Transverse colon (tissue), 4 donors: Measurements from ENCODE around the gene EDNRA. TPM values are rescaled to one million over a fixed set of nuclear protein-coding genes. Genes with fewer than 3 reads are reported as not detected.

Source experiments
- DNase-seq: peaks from one replicate; pipeline ENCODE4 v3.0.0-alpha.2; 2019
- H3K27ac ChIP-seq, 4 donors: fragments of 200-600 bp; sonication (generic); 2 replicates each; pipeline ENCODE4 v1.5.1; 2016 to 2018; ENCODE audit warnings: inconsistent platforms in 4 of 4
- H3K27me3 ChIP-seq: fragments of 200-600 bp; sonication (generic); 2 replicates; pipeline ENCODE4 v1.5.1; 2017; ENCODE audit warnings: inconsistent platforms
- H3K36me3 ChIP-seq, 4 donors: fragments of 200-600 bp; sonication (generic); 2 replicates each; pipeline ENCODE4 v1.5.1; 2017 to 2019; ENCODE audit warnings: inconsistent platforms in 4 of 4
- H3K4me1 ChIP-seq, 4 donors: fragments of 200-600 bp; sonication (generic); 2 replicates each; pipeline ENCODE4 v1.5.1; 2017 to 2020; ENCODE audit warnings: inconsistent platforms in 4 of 4
- H3K4me3 ChIP-seq, 4 donors: fragments of 200-600 bp; sonication (generic); 1 replicate in 1 of 4; 2 replicates in 3 of 4; pipeline versions ENCODE4 v1.5.1 to v1.6.1; 2017 to 2019; ENCODE audit warnings: inconsistent platforms in 4 of 4
- H3K9me3 ChIP-seq, 2 donors: fragments of 200-600 bp; sonication (generic); 2 replicates each; pipeline ENCODE4 v1.5.1; 2017 to 2019; ENCODE audit warnings: inconsistent platforms in 2 of 2
- CTCF ChIP-seq, 5 experiments: fragments of 200-600 bp in 3 of 5; fragments of 450-650 bp in 2 of 5; sonication (generic) in 3 of 5; IDR thresholded peaks; 1 replicate in 2 of 5; 2 replicates in 3 of 5; pipeline ENCODE4 v1.5.1; 2016 to 2017; ENCODE audit warnings: antibody characterized with exemption in 5 of 5, inconsistent platforms in 3 of 5, mild to moderate bottlenecking in 2 of 5, moderate library complexity in 1 of 5
- EP300 ChIP-seq: sonication (generic); formaldehyde crosslinking; IDR thresholded peaks from one replicate; pipeline ENCODE4 v1.6.1; 2017; ENCODE audit warnings: antibody characterized with exemption, low read depth
- POLR2A ChIP-seq: fragments of 450-650 bp; IDR thresholded peaks from one replicate; pipeline ENCODE4 v1.6.1; 2016; ENCODE audit warnings: antibody characterized with exemption, mild to moderate bottlenecking, moderate library complexity
- POLR2AphosphoS5 ChIP-seq, 3 donors: sonication (generic); formaldehyde crosslinking; IDR thresholded peaks; one replicate each; pipeline ENCODE4 v1.6.1; 2016; ENCODE audit warnings: antibody characterized with exemption in 3 of 3
- WGBS, 2 donors: methylation state at CpG; one replicate each; pipeline ENCODE4 v1.1.5; 2018; ENCODE audit warnings: low coverage in 1 of 2; 5-methylcytosine and 5-hydroxymethylcytosine counted together
- in situ Hi-C, 4 donors: fragments of 200-750 bp; cut with MboI; loops; one replicate each; pipeline versions ENCODE4 v1.15.0 to v1.15.1; 2017; ENCODE audit warnings: low sequenced_read_pairs in 3 of 4, low pct_ligation_motif_present in 1 of 4, low pct_unique_long_range_greater_than_20kb in 1 of 4
- intact Hi-C: fragments of 100-400 bp; cut with DNase I; formaldehyde crosslinking; loops from one replicate; pipeline ENCODE4 v1.15.1; 2023; ENCODE audit warnings: low total_unique reads
- total RNA-seq, 4 donors: library from RNA; depleted of rRNA; stranded (reverse); fragments of >200 nt; gene quantifications; one replicate each; pipeline ENCODE4 v1.1.0, GENCODE V29; 2016

Gene EDNRA
- total RNA-seq, 4 donors from 2014 or later = 0.55 to 3.8 (median 1.1) TPM; not detected in 1

- intact Hi-C loops (no loop called here), in situ Hi-C loops (no loop called here)
- Histone ChIP-seq H3K4me1 (no peaks in the 10 kb centered on the region), H3K4me3 (no peak overlapping the region), H3K36me3 (no peaks in the 10 kb centered on the region), H3K27ac (no peak overlapping the region), H3K9me3 (no peaks in the 10 kb centered on the region), H3K27me3 (no peaks in the 10 kb centered on the region)
- 32 to 35% methylated on average over 2 of the region's 2 CpGs for WGBS, 2 donors
- no peak for TF ChIP-seq POLR2A
- no peak for TF ChIP-seq EP300
- no peak for TF ChIP-seq CTCF (IDR thresholded peaks at IDR 0.05)
- TF ChIP-seq POLR2AphosphoS5 (IDR thresholded peaks at IDR 0.05) = no peak
- no peak for DNase-seq
Observed at GRCh38 chr4:147453561-147454141, 27.2 kb upstream of the EDNRA start.

- Histone ChIP-seq H3K27me3 (no peaks in the 10 kb centered on the region), H3K9me3 (no peaks in the 10 kb centered on the region), H3K36me3 (no peaks in the 10 kb centered on the region), H3K27ac (no peak overlapping the region), H3K4me3 (no peak overlapping the region), H3K4me1 (no peaks in the 10 kb centered on the region)
- 78% methylated on average over 5 of the region's 5 CpGs for WGBS, 2 donors
- no peak for TF ChIP-seq POLR2A
- intact Hi-C loops = no loop called here
- DNase-seq = no peak
- in situ Hi-C loops = no loop called here
Observed at GRCh38 chr4:147456706-147457105, 24.2 kb upstream of the EDNRA start.

GRCh38 chr4:147461161-147461560, 19.7 kb upstream of the EDNRA start:
- WGBS, 2 donors = 72 to 86% methylated on average over 1 of the region's 1 CpG
- Histone ChIP-seq H3K27ac (no peak overlapping the region), H3K4me1 (no peaks in the 10 kb centered on the region), H3K9me3 (no peaks in the 10 kb centered on the region), H3K36me3 (no peaks in the 10 kb centered on the region), H3K4me3 (no peak overlapping the region), H3K27me3 (no peaks in the 10 kb centered on the region)
- no peak for DNase-seq
- TF ChIP-seq CTCF (IDR thresholded peaks at IDR 0.05) (no peak), POLR2A (no peak), POLR2AphosphoS5 (IDR thresholded peaks at IDR 0.05) (no peak), EP300 (no peak)
- intact Hi-C loops (no loop called here), in situ Hi-C loops (no loop called here)

GRCh38 chr4:147463065-147463464, 17.8 kb upstream of the EDNRA start:
- no peak for DNase-seq
- intact Hi-C loops = no loop called here
- no peak overlapping the region for H3K27ac ChIP-seq
- H3K4me1 ChIP-seq = no peaks in the 10 kb centered on the region
- WGBS, 2 donors = 65 to 68% methylated on average over 4 of the region's 4 CpGs
- H3K4me3 ChIP-seq = no peak overlapping the region
- no peaks in the 10 kb centered on the region for H3K36me3 ChIP-seq
- in situ Hi-C loops = no loop called here
- no peaks in the 10 kb centered on the region for H3K9me3 ChIP-seq
- H3K27me3 ChIP-seq = no peaks in the 10 kb centered on the region
- no peak for TF ChIP-seq EP300
- no peak for TF ChIP-seq POLR2A
- TF ChIP-seq CTCF (IDR thresholded peaks at IDR 0.05) = no peak
- TF ChIP-seq POLR2AphosphoS5 (IDR thresholded peaks at IDR 0.05) = no peak

GRCh38 chr4:147465461-147465860, 15.4 kb upstream of the EDNRA start:
- 89% methylated on average over 2 of the region's 2 CpGs; no CpG with 5 or more reads in 1 of the 2 donors for WGBS, 2 donors
- H3K27ac ChIP-seq = no peak overlapping the region
- in situ Hi-C loops = no loop called here
- no peaks in the 10 kb centered on the region for H3K9me3 ChIP-seq
- intact Hi-C loops = no loop called here
- no peak for DNase-seq
- no peak overlapping the region for H3K4me3 ChIP-seq
- no peaks in the 10 kb centered on the region for H3K27me3 ChIP-seq
- TF ChIP-seq POLR2AphosphoS5 (IDR thresholded peaks at IDR 0.05) (no peak), CTCF (IDR thresholded peaks at IDR 0.05) (no peak), EP300 (no peak), POLR2A (no peak)
- no peaks in the 10 kb centered on the region for H3K4me1 ChIP-seq
- no peaks in the 10 kb centered on the region for H3K36me3 ChIP-seq
